Kidney (tissue), 14 donors: ENCODE results near the gene ZNF132. TPM values are rescaled to one million over a fixed set of nuclear protein-coding genes. Genes with fewer than 3 reads are reported as not detected.

Experiments used
- DNase-seq, 5 donors: peaks; one replicate each; pipeline ENCODE4 v3.0.0-alpha.2; 2013 to 2020
- FAIRE-seq: peaks from 2 replicates; lab custom pipeline; 2012; peaks lifted over from hg19 to GRCh38; lab: Jason Lieb, UNC
- H3K27ac ChIP-seq, 2 donors: one replicate each; pipeline ENCODE4 v1.7.0; 2013; ENCODE audit warnings: low read depth in 2 of 2, low read length in 2 of 2, inconsistent platforms in 1 of 2
- H3K27me3 ChIP-seq: one replicate; pipeline ENCODE4 v1.7.1; 2013; ENCODE audit warnings: low read length, inconsistent platforms; ENCODE audit not compliant: control insufficient read depth, insufficient read depth
- H3K36me3 ChIP-seq, 3 donors: one replicate each; pipeline versions ENCODE4 v1.7.0 to v1.7.1; 2013; ENCODE audit warnings: low read length in 3 of 3, control low read depth in 1 of 3, inconsistent platforms in 1 of 3; ENCODE audit not compliant: insufficient read depth in 3 of 3, control insufficient read depth in 2 of 3
- H3K4me1 ChIP-seq, 3 donors: one replicate each; pipeline versions ENCODE4 v1.7.0 to v1.7.1; 2013; ENCODE audit warnings: low read length in 3 of 3, inconsistent platforms in 1 of 3, low read depth in 1 of 3; ENCODE audit not compliant: control insufficient read depth in 2 of 3, insufficient read depth in 2 of 3
- H3K4me3 ChIP-seq, 3 donors: one replicate each; pipeline versions ENCODE4 v1.7.0 to v1.8.1; 2013; ENCODE audit warnings: low read length in 3 of 3, control low read depth in 1 of 3, inconsistent platforms in 1 of 3
- H3K9ac ChIP-seq, 3 donors: one replicate each; pipeline versions ENCODE4 v1.7.0 to v1.7.1; 2013; ENCODE audit warnings: low read length in 3 of 3, control low read depth in 1 of 3, inconsistent platforms in 1 of 3
- H3K9me3 ChIP-seq, 3 donors: one replicate each; pipeline versions ENCODE4 v1.7.0 to v1.7.1; 2013; ENCODE audit warnings: low read length in 3 of 3, control low read depth in 1 of 3, inconsistent platforms in 1 of 3; ENCODE audit not compliant: control insufficient read depth in 2 of 3, insufficient read depth in 1 of 3
- intact Hi-C: fragments of 100-400 bp; cut with DNase I; formaldehyde crosslinking; loops from one replicate; pipeline ENCODE4 v1.11.1; 2022
- polyA plus RNA-seq: library from polyadenylated mRNA; stranded (reverse); fragments of 350-450 nt; fragmentation: Illumina TruSeq; extraction: RNeasy Lipid Tissue Mini Kit (QIAGEN cat#74804); gene quantifications from one replicate; pipeline ENCODE4 v1.2.3, GENCODE V29; 2014; ENCODE audit warnings: low read depth, low replicate concordance; ENCODE audit not compliant: insufficient read depth
- total RNA-seq: library from RNA; stranded (reverse); fragmentation: NEBNext Ultra II Directional; extraction: Animal tissue kit (Norgen Biotek cat#: 25700); gene quantifications from one replicate; pipeline ENCODE4 v1.2.1, GENCODE V29; 2021
- TF ChIP-seq, protein P1 (sequence below): IDR thresholded peaks from 3 replicates; pipeline ENCODE4 v1.5.1; 2012; ENCODE audit warnings: mild to moderate bottlenecking, moderate library complexity, borderline replicate concordance; ENCODE audit not compliant: insufficient read depth; ENCODE audit errors: extremely low read depth
- donor health status: control.
- donor health status: control.
- donor health status: control.
- donor health status: control.
- donor health status: control.
- donor health status: DM: yes; HTN: yes; CAD: no.
- donor health status: Normal renal cell carcinoma (clear cell type).

ZNF132 gene
- total and polyA plus RNA-seq, 2 donors from 2014 or later = 2.9 to 7.8 TPM

GRCh38 chr19:58401840-58402421 lies 38.0 kb downstream of the ZNF132 start:
- H3K4me3 ChIP-seq = peak overlapping the region; percentile 75 to 79 (median 76)
- H3K36me3 ChIP-seq = no peaks in the 10 kb centered on the region
- H3K9me3 ChIP-seq = no peaks in the 10 kb centered on the region
- H3K27ac ChIP-seq = no peak overlapping the region
- no peak for FAIRE-seq
- peaks cover 0 to 14% (median 10%) of the 10 kb centered on the region in 3 donors for H3K4me1 ChIP-seq
- TF ChIP-seq, protein P1, sequence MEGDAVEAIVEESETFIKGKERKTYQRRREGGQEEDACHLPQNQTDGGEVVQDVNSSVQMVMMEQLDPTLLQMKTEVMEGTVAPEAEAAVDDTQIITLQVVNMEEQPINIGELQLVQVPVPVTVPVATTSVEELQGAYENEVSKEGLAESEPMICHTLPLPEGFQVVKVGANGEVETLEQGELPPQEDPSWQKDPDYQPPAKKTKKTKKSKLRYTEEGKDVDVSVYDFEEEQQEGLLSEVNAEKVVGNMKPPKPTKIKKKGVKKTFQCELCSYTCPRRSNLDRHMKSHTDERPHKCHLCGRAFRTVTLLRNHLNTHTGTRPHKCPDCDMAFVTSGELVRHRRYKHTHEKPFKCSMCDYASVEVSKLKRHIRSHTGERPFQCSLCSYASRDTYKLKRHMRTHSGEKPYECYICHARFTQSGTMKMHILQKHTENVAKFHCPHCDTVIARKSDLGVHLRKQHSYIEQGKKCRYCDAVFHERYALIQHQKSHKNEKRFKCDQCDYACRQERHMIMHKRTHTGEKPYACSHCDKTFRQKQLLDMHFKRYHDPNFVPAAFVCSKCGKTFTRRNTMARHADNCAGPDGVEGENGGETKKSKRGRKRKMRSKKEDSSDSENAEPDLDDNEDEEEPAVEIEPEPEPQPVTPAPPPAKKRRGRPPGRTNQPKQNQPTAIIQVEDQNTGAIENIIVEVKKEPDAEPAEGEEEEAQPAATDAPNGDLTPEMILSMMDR = no peak
- no peaks in the 10 kb centered on the region for H3K27me3 ChIP-seq
- peak overlapping the region in 2 of 3 donors; percentile 51 to 53 for H3K9ac ChIP-seq
- intact Hi-C loops = no loop called here
- DNase-seq = peak in 3 of 5 donors; percentile 24 to 71 (median 68)

GRCh38 chr19:58400916-58401839 lies 38.8 kb downstream of the ZNF132 start:
- Histone ChIP-seq H3K4me1 (peaks cover 0 to 10% (median 10%) of the 10 kb centered on the region in 3 donors), H3K9ac (peak overlapping the region; percentile 20 to 91 (median 65)), H3K9me3 (no peaks in the 10 kb centered on the region), H3K36me3 (no peaks in the 10 kb centered on the region), H3K27me3 (no peaks in the 10 kb centered on the region), H3K27ac (peak overlapping the region; percentile 65 to 78), H3K4me3 (peak overlapping the region; percentile 76 to 86 (median 79))
- TF ChIP-seq, protein P1 = no peak
- intact Hi-C loops = no loop called here
- DNase-seq (peak; percentile 99 to 100 (median 100)), FAIRE-seq (peak; percentile 97)

GRCh38 chr19:58400316-58400915 lies 39.5 kb downstream of the ZNF132 start:
- H3K27ac ChIP-seq = no peak overlapping the region
- H3K9me3 ChIP-seq = no peaks in the 10 kb centered on the region
- peak overlapping the region in 2 of 3 donors; percentile 20 to 65 for H3K9ac ChIP-seq
- no peaks in the 10 kb centered on the region for H3K36me3 ChIP-seq
- TF ChIP-seq, protein P1 = no peak
- peaks cover 2% of the 10 kb centered on the region for H3K27me3 ChIP-seq
- H3K4me1 ChIP-seq = peaks cover 0 to 13% (median 10%) of the 10 kb centered on the region in 3 donors
- FAIRE-seq = no peak
- intact Hi-C loops = no loop called here
- DNase-seq = peak in 1 of 5 donors; percentile 69
- H3K4me3 ChIP-seq = peak overlapping the region; percentile 76 to 86 (median 79)
